ENCODE measurements around the gene ARHGAP1.

Gene ARHGAP1

DNA sequence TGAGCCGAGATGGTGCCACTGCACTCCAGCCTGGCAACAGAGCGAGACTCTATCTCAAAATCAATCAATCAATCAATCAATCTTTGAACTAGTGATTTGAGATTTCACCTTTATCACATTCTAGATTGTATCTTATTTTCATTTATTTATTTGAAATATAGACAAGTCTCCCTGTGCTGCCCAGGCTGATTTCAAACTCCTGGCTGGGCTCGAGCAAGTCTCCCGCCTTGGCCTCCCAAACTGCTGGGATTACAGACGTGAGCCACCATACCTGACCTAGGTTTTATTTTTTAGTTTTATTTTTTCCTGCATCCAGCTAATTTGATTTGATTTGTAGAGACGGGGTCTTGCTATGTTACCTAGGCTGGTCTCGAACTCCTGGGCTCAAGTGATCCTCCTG, 35.7 kb upstream of the ARHGAP1 start:
- no peaks in the 10 kb centered on the region for H3K9me3 ChIP-seq (ENCODE audit: control insufficient read depth, low read length)
- H3K4me1 ChIP-seq (ENCODE audit: control insufficient read depth, insufficient read depth, low read length, poor library complexity, severe bottlenecking), result no peaks in the 10 kb centered on the region
- 94 to 95% methylated on average over 5 to 6 of the region's 7 CpGs for WGBS, 2 experiments (ENCODE audit: insufficient coverage in 2 of 2)
- H3K36me3 ChIP-seq (ENCODE audit: control insufficient read depth, insufficient read depth, low read length), result peaks cover 8% of the 10 kb centered on the region
- no peak overlapping the region for H3K27ac ChIP-seq (ENCODE audit: low read depth, low read length, severe bottlenecking)
- H3K4me3 ChIP-seq (ENCODE audit: extremely low read depth, insufficient read depth, low read length, poor library complexity, severe bottlenecking), result no peak overlapping the region

DNA sequence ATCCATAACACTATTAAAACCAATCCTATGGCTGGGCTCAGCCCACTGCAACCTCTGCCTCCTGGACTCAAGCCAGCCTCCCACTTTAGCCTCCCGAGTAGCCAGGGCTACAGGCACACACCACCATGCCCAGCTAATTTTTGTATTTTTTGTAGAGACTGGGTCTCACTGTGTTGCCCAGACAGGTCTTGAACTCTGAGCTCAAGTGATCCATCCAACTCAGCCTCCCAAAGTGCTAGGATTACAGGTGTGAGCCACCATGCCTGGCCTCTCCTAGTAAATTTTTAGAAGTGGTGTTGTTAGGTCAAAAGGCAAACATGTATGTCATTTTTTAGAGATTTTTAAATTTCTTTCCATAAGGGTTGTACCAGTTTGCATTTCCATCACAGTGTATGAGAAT, 32.8 kb upstream of the ARHGAP1 start:
- no peaks in the 10 kb centered on the region for H3K4me1 ChIP-seq (ENCODE audit: control insufficient read depth, insufficient read depth, low read length, poor library complexity, severe bottlenecking)
- no peak overlapping the region for H3K4me3 ChIP-seq (ENCODE audit: extremely low read depth, insufficient read depth, low read length, poor library complexity, severe bottlenecking)
- no peaks in the 10 kb centered on the region for H3K36me3 ChIP-seq (ENCODE audit: control insufficient read depth, insufficient read depth, low read length)
- no peak overlapping the region for H3K27ac ChIP-seq (ENCODE audit: low read depth, low read length, severe bottlenecking)
- no peaks in the 10 kb centered on the region for H3K9me3 ChIP-seq (ENCODE audit: control insufficient read depth, low read length)
- WGBS, 2 experiments (ENCODE audit: insufficient coverage in 2 of 2), result 80 to 100% methylated on average over 1 of the region's 1 CpG

- WGBS, 2 experiments (ENCODE audit: insufficient coverage in 2 of 2), result 90 to 94% methylated on average over 3 of the region's 4 CpGs
These were observed 31.1 kb upstream of the ARHGAP1 start for GRCh38 chr11:46731545-46731944.

DNA sequence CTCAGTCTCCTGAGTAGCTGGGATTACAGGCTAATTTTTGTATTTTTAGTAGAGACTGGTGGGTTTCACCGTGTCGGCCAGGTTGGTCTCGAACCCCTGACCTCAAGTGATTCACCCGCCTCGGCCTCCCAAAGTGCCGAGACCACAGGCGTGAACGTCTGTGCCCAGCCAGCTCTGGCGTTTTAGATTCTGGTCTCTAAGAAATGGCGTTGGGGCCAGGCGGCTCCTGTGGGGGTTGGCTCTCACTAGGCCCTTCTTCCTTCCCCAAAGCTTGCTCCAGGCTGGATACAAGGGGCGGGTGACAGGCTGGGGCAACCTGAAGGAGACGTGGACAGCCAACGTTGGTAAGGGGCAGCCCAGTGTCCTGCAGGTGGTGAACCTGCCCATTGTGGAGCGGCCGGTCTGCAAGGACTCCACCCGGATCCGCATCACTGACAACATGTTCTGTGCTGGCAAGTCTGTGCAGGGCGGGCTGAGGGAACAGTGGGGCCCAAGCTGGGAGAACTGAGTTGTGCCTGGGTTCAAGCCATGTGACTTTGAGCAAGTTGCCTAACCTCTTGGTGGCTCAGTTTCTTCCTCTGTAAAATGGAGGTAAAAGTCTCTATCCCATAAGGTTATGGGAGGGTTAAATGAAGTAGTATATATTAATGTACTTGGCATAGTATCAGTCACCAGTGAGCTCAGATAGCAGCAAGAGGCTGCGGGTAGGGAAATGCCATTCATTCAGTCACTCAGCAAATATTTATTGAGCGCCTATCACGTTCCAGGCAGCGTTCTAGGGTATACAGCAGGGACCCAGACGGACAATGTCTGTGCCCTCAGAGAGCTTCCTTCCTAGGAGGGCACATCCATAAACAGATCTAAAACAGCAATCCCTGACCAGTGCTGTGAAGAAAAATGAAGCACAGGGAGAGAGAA, 28.9 kb upstream of the ARHGAP1 start:
- no peaks in the 10 kb centered on the region for H3K9me3 ChIP-seq (ENCODE audit: control insufficient read depth, low read length)
- H3K36me3 ChIP-seq (ENCODE audit: control insufficient read depth, insufficient read depth, low read length), result no peaks in the 10 kb centered on the region
- 88 to 94% methylated on average over 19 to 20 of the region's 24 CpGs for WGBS, 2 experiments (ENCODE audit: insufficient coverage in 2 of 2)
- no peak overlapping the region for H3K27ac ChIP-seq (ENCODE audit: low read depth, low read length, severe bottlenecking)
- no peaks in the 10 kb centered on the region for H3K4me1 ChIP-seq (ENCODE audit: control insufficient read depth, insufficient read depth, low read length, poor library complexity, severe bottlenecking)
- H3K4me3 ChIP-seq (ENCODE audit: extremely low read depth, insufficient read depth, low read length, poor library complexity, severe bottlenecking), result no peak overlapping the region

More at GRCh38 chr11:46731545-46731944, 31.1 kb upstream of the ARHGAP1 start:
- H3K4me1 ChIP-seq (ENCODE audit: control insufficient read depth, insufficient read depth, low read length, poor library complexity, severe bottlenecking), result no peaks in the 10 kb centered on the region
- no peaks in the 10 kb centered on the region for H3K36me3 ChIP-seq (ENCODE audit: control insufficient read depth, insufficient read depth, low read length)
- H3K27ac ChIP-seq (ENCODE audit: low read depth, low read length, severe bottlenecking), result no peak overlapping the region
- no peaks in the 10 kb centered on the region for H3K9me3 ChIP-seq (ENCODE audit: control insufficient read depth, low read length)
- H3K4me3 ChIP-seq (ENCODE audit: extremely low read depth, insufficient read depth, low read length, poor library complexity, severe bottlenecking), result no peak overlapping the region

GRCh38 chr11:46728659-46729040, 28.2 kb upstream of the ARHGAP1 start:
- WGBS, 2 experiments (ENCODE audit: insufficient coverage in 2 of 2), result 94 to 95% methylated on average over 5 to 6 of the region's 9 CpGs

GRCh38 chr11:46727952-46728658, 27.7 kb upstream of the ARHGAP1 start:
- no peak overlapping the region for H3K4me3 ChIP-seq (ENCODE audit: extremely low read depth, insufficient read depth, low read length, poor library complexity, severe bottlenecking)
- no peaks in the 10 kb centered on the region for H3K36me3 ChIP-seq (ENCODE audit: control insufficient read depth, insufficient read depth, low read length)
- H3K4me1 ChIP-seq (ENCODE audit: control insufficient read depth, insufficient read depth, low read length, poor library complexity, severe bottlenecking), result no peaks in the 10 kb centered on the region
- WGBS, 2 experiments (ENCODE audit: insufficient coverage in 2 of 2), result 91 to 93% methylated on average over 14 to 17 of the region's 17 CpGs
- H3K27ac ChIP-seq (ENCODE audit: low read depth, low read length, severe bottlenecking), result no peak overlapping the region
- H3K9me3 ChIP-seq (ENCODE audit: control insufficient read depth, low read length), result no peaks in the 10 kb centered on the region

More at GRCh38 chr11:46728659-46729040, 28.2 kb upstream of the ARHGAP1 start:
- Histone ChIP-seq H3K4me1 (ENCODE audit: control insufficient read depth, insufficient read depth, low read length, poor library complexity, severe bottlenecking) (no peaks in the 10 kb centered on the region), H3K36me3 (ENCODE audit: control insufficient read depth, insufficient read depth, low read length) (no peaks in the 10 kb centered on the region), H3K4me3 (ENCODE audit: extremely low read depth, insufficient read depth, low read length, poor library complexity, severe bottlenecking) (no peak overlapping the region), H3K9me3 (ENCODE audit: control insufficient read depth, low read length) (no peaks in the 10 kb centered on the region), H3K27ac (ENCODE audit: low read depth, low read length, severe bottlenecking) (no peak overlapping the region)

GRCh38 chr11:46726206-46726862, 25.9 kb upstream of the ARHGAP1 start:
- no peak overlapping the region for H3K4me3 ChIP-seq (ENCODE audit: extremely low read depth, insufficient read depth, low read length, poor library complexity, severe bottlenecking)
- WGBS, 2 experiments (ENCODE audit: insufficient coverage in 2 of 2), result 93 to 96% methylated on average over 23 to 26 of the region's 26 CpGs
- no peaks in the 10 kb centered on the region for H3K36me3 ChIP-seq (ENCODE audit: control insufficient read depth, insufficient read depth, low read length)
- H3K4me1 ChIP-seq (ENCODE audit: control insufficient read depth, insufficient read depth, low read length, poor library complexity, severe bottlenecking), result no peaks in the 10 kb centered on the region
- H3K27ac ChIP-seq (ENCODE audit: low read depth, low read length, severe bottlenecking), result no peak overlapping the region
- no peaks in the 10 kb centered on the region for H3K9me3 ChIP-seq (ENCODE audit: control insufficient read depth, low read length)

GRCh38 chr11:46725338-46726205, 25.2 kb upstream of the ARHGAP1 start:
- Histone ChIP-seq H3K36me3 (ENCODE audit: control insufficient read depth, insufficient read depth, low read length) (no peaks in the 10 kb centered on the region), H3K27ac (ENCODE audit: low read depth, low read length, severe bottlenecking) (no peak overlapping the region), H3K4me1 (ENCODE audit: control insufficient read depth, insufficient read depth, low read length, poor library complexity, severe bottlenecking) (no peaks in the 10 kb centered on the region), H3K9me3 (ENCODE audit: control insufficient read depth, low read length) (no peaks in the 10 kb centered on the region), H3K4me3 (ENCODE audit: extremely low read depth, insufficient read depth, low read length, poor library complexity, severe bottlenecking) (no peak overlapping the region)
- WGBS, 2 experiments (ENCODE audit: insufficient coverage in 2 of 2), result 90 to 95% methylated on average over 17 to 18 of the region's 19 CpGs

DNA sequence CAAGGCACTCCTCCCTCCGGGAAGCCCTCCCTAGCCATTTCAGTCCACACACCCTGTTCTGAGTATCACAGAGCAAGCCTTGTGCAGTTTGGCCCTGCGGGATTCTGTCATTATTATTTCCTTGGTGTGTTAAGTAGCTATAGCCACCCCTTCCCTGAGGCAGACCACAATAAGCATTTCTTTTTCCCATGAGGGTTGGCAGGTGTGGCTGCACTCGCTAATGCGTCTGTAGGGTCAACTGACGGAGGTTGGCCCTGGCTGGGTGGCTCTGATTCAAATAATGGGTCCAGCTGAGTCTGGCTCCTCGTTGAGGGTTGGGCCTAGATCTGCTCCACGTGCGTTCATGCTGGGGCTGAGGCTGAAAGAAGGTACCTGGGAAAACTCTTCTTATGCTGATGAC, 23.7 kb upstream of the ARHGAP1 start:
- no peak overlapping the region for H3K27ac ChIP-seq (ENCODE audit: low read depth, low read length, severe bottlenecking)
- no peak overlapping the region for H3K4me3 ChIP-seq (ENCODE audit: extremely low read depth, insufficient read depth, low read length, poor library complexity, severe bottlenecking)
- 69 to 75% methylated on average over 7 of the region's 8 CpGs for WGBS, 2 experiments (ENCODE audit: insufficient coverage in 2 of 2)

DNA sequence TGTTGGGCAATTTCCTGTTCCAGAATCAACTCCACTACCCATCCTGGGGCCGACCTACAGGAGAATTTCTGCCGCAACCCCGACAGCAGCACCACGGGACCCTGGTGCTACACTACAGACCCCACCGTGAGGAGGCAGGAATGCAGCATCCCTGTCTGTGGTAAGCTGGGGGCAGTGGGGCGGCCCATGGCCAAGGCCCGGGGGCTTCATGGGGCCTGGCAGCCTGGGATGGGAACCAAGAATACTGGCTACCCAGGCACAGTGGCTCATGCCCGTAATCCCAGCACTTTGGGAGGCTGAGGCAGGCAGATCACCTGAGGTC, 22.9 kb upstream of the ARHGAP1 start:
- WGBS, 2 experiments (ENCODE audit: insufficient coverage in 2 of 2), result 80 to 82% methylated on average over 7 to 8 of the region's 8 CpGs
- no peaks in the 10 kb centered on the region for H3K9me3 ChIP-seq (ENCODE audit: control insufficient read depth, low read length)
- peaks cover 1% of the 10 kb centered on the region for H3K4me1 ChIP-seq (ENCODE audit: control insufficient read depth, insufficient read depth, low read length, poor library complexity, severe bottlenecking)
- no peak overlapping the region for H3K4me3 ChIP-seq (ENCODE audit: extremely low read depth, insufficient read depth, low read length, poor library complexity, severe bottlenecking)
- no peak overlapping the region for H3K27ac ChIP-seq (ENCODE audit: low read depth, low read length, severe bottlenecking)
- no peaks in the 10 kb centered on the region for H3K36me3 ChIP-seq (ENCODE audit: control insufficient read depth, insufficient read depth, low read length)

More for the DNA sequence above, 23.7 kb upstream of the ARHGAP1 start:
- H3K4me1 ChIP-seq (ENCODE audit: control insufficient read depth, insufficient read depth, low read length, poor library complexity, severe bottlenecking), result no peaks in the 10 kb centered on the region
- no peaks in the 10 kb centered on the region for H3K36me3 ChIP-seq (ENCODE audit: control insufficient read depth, insufficient read depth, low read length)
- no peaks in the 10 kb centered on the region for H3K9me3 ChIP-seq (ENCODE audit: control insufficient read depth, low read length)

All from mesodermal cell (in vitro differentiated cells).